Esophagus muscularis mucosa (tissue), 4 donors: Measurements from ENCODE around the gene GANC. TPM values are rescaled to one million over a fixed set of nuclear protein-coding genes. Genes with fewer than 3 reads are reported as not detected.

ENCODE experiments used
- DNase-seq: peaks from one replicate; pipeline ENCODE4 v3.0.0-alpha.2; 2017; ENCODE audit errors: extremely low spot score
- H3K27ac ChIP-seq, 4 donors: fragments of 200-600 bp; sonication (generic); replicated peaks in 1 of 4; 1 replicate in 3 of 4; 2 replicates in 1 of 4; pipeline ENCODE4 v1.5.1; 2016 to 2019; ENCODE audit warnings: mild to moderate bottlenecking in 1 of 4
- H3K27me3 ChIP-seq, 4 donors: fragments of 200-600 bp; sonication (generic); one replicate each; pipeline versions ENCODE4 v1.5.1 to v1.6.0; 2016 to 2019
- H3K36me3 ChIP-seq, 4 donors: fragments of 200-600 bp; sonication (generic); one replicate each; pipeline ENCODE4 v1.5.1; 2016 to 2019
- H3K4me1 ChIP-seq, 4 donors: fragments of 200-600 bp; sonication (generic); one replicate each; pipeline ENCODE4 v1.5.1; 2016 to 2019
- H3K4me3 ChIP-seq, 4 donors: fragments of 200-600 bp; sonication (generic); 1 replicate in 2 of 4; 2 replicates in 2 of 4; pipeline ENCODE4 v1.5.1; 2016 to 2019; ENCODE audit warnings: mild to moderate bottlenecking in 4 of 4, moderate library complexity in 1 of 4
- H3K9me3 ChIP-seq, 4 donors: fragments of 200-600 bp; sonication (generic); 1 replicate in 3 of 4; 2 replicates in 1 of 4; pipeline ENCODE4 v1.5.1; 2016 to 2019
- EP300 ChIP-seq: sonication (generic); formaldehyde crosslinking; IDR thresholded peaks from one replicate; pipeline ENCODE4 v1.6.1; 2017; ENCODE audit warnings: antibody characterized with exemption
- POLR2A ChIP-seq: fragments of 450-650 bp; IDR thresholded peaks from one replicate; pipeline ENCODE4 v1.6.1; 2017; ENCODE audit warnings: antibody characterized with exemption, moderate library complexity, mild to moderate bottlenecking, low read depth
- POLR2AphosphoS5 ChIP-seq, 2 donors: sonication (generic); formaldehyde crosslinking; IDR thresholded peaks; one replicate each; pipeline ENCODE4 v1.6.1; 2017; ENCODE audit warnings: antibody characterized with exemption in 2 of 2
- WGBS: methylation state at CpG from one replicate; pipeline ENCODE4 v1.1.5; 2018; 5-methylcytosine and 5-hydroxymethylcytosine counted together
- intact Hi-C: fragments of 100-400 bp; cut with DNase I; formaldehyde crosslinking; loops from one replicate; pipeline ENCODE4 v1.15.1; 2023
- total RNA-seq, 4 donors: library from RNA; depleted of rRNA; stranded (reverse); fragments of >200 nt; gene quantifications; one replicate each; pipeline versions ENCODE4 v1.1.0 to v1.2.1, GENCODE V29; 2016
- TF ChIP-seq, protein P1 (sequence below), 3 experiments: fragments of 200-600 bp in 2 of 3; fragments of 450-650 bp in 1 of 3; sonication (generic) in 2 of 3; IDR thresholded peaks; one replicate each; pipeline ENCODE4 v1.5.1; 2017 to 2019; ENCODE audit warnings: antibody characterized with exemption in 3 of 3, mild to moderate bottlenecking in 2 of 3, moderate library complexity in 1 of 3

GANC gene
- total RNA-seq, 4 donors from 2014 or later, result 12.2 to 22.7 (median 17.7) TPM

DNA sequence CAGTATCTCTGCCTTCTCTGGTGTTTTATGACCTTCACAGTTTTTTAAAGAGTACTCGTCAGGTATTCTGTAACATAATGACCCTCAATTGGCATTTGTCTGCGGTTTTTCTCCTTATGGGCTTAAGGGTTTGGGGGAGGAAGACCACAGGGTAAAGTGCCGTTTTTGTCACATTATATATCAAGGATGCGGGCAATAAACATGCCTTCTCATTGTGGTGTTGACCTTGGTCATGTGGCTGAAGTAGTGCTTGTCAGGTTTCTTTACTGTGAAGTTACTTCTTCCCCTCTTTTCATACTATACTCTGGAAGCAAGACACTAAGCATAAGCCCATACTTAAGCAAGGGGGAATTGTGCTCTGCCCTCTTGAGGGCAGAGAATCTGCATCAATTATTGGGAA lies 102.9 kb downstream of the GANC start:
- H3K4me1 ChIP-seq, result no peaks in the 10 kb centered on the region
- TF ChIP-seq, protein P1, sequence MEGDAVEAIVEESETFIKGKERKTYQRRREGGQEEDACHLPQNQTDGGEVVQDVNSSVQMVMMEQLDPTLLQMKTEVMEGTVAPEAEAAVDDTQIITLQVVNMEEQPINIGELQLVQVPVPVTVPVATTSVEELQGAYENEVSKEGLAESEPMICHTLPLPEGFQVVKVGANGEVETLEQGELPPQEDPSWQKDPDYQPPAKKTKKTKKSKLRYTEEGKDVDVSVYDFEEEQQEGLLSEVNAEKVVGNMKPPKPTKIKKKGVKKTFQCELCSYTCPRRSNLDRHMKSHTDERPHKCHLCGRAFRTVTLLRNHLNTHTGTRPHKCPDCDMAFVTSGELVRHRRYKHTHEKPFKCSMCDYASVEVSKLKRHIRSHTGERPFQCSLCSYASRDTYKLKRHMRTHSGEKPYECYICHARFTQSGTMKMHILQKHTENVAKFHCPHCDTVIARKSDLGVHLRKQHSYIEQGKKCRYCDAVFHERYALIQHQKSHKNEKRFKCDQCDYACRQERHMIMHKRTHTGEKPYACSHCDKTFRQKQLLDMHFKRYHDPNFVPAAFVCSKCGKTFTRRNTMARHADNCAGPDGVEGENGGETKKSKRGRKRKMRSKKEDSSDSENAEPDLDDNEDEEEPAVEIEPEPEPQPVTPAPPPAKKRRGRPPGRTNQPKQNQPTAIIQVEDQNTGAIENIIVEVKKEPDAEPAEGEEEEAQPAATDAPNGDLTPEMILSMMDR (IDR thresholded peaks at IDR 0.05), result no peak
- TF ChIP-seq EP300, result no peak
- no peak for TF ChIP-seq POLR2A
- DNase-seq, result no peak
- intact Hi-C loops, result no loop called here
- H3K27ac ChIP-seq, result no peak overlapping the region
- no peaks in the 10 kb centered on the region for H3K36me3 ChIP-seq
- 67% methylated on average over 4 of the region's 4 CpGs for WGBS
- H3K27me3 ChIP-seq, result no peaks in the 10 kb centered on the region
- no peak overlapping the region for H3K4me3 ChIP-seq
- H3K9me3 ChIP-seq, result no peaks in the 10 kb centered on the region

DNA sequence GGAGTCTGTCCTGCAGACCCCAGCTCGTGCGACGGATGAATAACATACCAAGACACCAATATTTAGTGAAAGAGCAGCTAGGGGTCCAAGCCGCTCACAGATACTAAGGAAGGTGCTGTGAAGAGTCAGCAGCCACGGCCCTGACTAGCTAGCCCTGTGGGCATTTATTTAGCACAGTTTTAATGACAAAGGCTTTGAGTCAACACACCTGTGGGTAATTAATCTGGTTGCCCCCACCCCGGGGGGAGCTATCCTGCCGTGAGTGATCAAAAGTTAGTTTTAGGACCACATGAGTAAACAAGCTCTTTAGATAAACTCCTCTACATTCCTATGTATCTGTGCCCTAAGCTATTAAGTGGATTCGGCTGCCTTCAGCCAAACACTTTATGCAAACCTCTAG lies 105.0 kb downstream of the GANC start:
- intact Hi-C loops, result no loop called here
- WGBS, result 83% methylated on average over 8 of the region's 8 CpGs

DNA sequence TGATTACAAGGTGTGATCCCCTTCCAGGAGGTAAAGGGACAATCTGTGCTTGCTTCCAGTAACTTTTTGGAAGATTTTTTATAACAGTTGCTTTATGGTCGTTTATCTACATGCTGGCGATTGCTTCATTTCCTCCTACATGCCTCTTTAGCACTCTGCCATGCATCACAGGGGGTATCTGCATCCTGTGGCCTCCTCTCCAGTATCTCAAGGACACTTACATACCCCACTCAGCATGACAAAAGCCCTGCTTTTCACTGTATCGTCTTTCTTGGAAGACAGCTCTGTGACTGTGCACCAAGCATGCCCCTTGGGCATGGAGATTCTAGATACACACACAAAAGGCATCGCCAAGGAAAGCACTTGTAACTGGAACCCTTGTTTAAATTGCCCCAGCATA lies 111.6 kb downstream of the GANC start:
- Histone ChIP-seq H3K27me3 (no peaks in the 10 kb centered on the region), H3K36me3 (peaks cover 0 to 19% (median 2%) of the 10 kb centered on the region in 4 donors), H3K9me3 (no peaks in the 10 kb centered on the region), H3K4me3 (no peak overlapping the region), H3K4me1 (no peaks in the 10 kb centered on the region), H3K27ac (no peak overlapping the region)
- WGBS, result 67% methylated on average over 4 of the region's 4 CpGs
- TF ChIP-seq EP300 (no peak), POLR2A (no peak), POLR2AphosphoS5 (IDR thresholded peaks at IDR 0.05) (no peak)
- TF ChIP-seq, protein P1 (IDR thresholded peaks at IDR 0.05), result no peak
- no peak for DNase-seq
- intact Hi-C loops, result no loop called here

More for the DNA sequence above, 105.0 kb downstream of the GANC start:
- DNase-seq, result no peak
- Histone ChIP-seq H3K4me3 (no peak overlapping the region), H3K4me1 (no peaks in the 10 kb centered on the region), H3K27ac (no peak overlapping the region), H3K27me3 (no peaks in the 10 kb centered on the region), H3K9me3 (no peaks in the 10 kb centered on the region), H3K36me3 (no peaks in the 10 kb centered on the region)
- TF ChIP-seq POLR2AphosphoS5 (IDR thresholded peaks at IDR 0.05), result no peak
- TF ChIP-seq POLR2A, result no peak
- no peak for TF ChIP-seq EP300
- TF ChIP-seq, protein P1 (IDR thresholded peaks at IDR 0.05), result no peak

DNA sequence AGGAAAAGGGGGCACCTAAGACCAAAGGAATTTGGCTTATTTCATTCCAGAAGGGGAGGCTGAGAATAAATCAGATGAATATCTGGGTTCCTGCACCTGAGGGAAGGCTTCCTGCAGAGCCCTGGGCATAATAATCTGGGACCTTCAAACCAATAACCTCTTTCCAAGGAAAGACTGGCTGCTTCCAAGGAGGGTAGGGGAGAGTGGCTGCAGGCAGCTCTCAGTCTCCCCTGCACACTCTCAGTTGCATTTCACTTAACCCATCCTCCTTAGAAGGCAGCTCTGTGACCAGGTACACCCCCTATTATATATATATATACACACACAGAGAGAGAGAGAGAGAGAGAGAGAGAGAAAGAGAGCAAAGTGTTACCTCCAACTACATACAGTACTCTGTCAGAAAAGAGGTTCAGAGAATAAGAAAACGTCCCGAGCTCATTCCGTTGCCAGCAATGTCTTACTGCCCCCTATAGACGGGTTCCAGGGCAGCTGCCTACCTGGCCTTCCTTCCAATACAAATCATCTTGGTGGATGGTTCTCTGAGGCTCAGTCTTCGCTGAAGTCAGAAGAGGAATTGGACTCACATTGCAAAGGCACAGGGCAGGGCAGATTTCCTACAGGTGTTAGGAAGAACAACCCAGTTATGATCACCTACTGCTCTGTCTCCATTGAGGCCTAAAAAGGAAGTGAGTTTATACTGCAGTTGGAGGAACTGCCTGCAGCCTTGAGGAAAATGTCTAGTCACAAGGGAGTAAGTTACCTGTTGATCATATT lies 112.4 kb downstream of the GANC start:
- intact Hi-C loops, result no loop called here
- DNase-seq, result no peak
- H3K4me3 ChIP-seq, result no peak overlapping the region
- H3K27ac ChIP-seq, result no peak overlapping the region
- WGBS, result 39% methylated on average over 5 of the region's 5 CpGs
- H3K36me3 ChIP-seq, result peaks cover 0 to 19% (median 2%) of the 10 kb centered on the region in 4 donors
- no peak for TF ChIP-seq POLR2A
- no peak for TF ChIP-seq POLR2AphosphoS5 (IDR thresholded peaks at IDR 0.05)
- TF ChIP-seq, protein P1 (IDR thresholded peaks at IDR 0.05), result peak in 1 of 3 experiments; percentile 23
- no peak for TF ChIP-seq EP300
- H3K4me1 ChIP-seq, result no peaks in the 10 kb centered on the region
- H3K9me3 ChIP-seq, result no peaks in the 10 kb centered on the region
- no peaks in the 10 kb centered on the region for H3K27me3 ChIP-seq
